MM.1S (cell line): ENCODE measurements around the gene FNIP2.
"Not testable (repeated sequence)": the region's sequence is repeated elsewhere in the genome, so short reads cannot be mapped to it uniquely, and the experiment has no call there.

ENCODE experiments used
- DNase-seq: peaks from one replicate; pipeline ENCODE4 v3.0.0-alpha.2; 2015
- H2AFZ ChIP-seq: fragments of 300-600 bp; sonication (generic); 2 replicates; pipeline ENCODE4 v1.6.0; 2016; ENCODE audit warnings: antibody characterized with exemption, low read length
- H3F3A ChIP-seq: fragments of 300-600 bp; sonication (generic); 2 replicates; pipeline ENCODE4 v1.6.1; 2016; ENCODE audit warnings: mild to moderate bottlenecking, antibody characterized with exemption, low read length, moderate library complexity, mixed read lengths; ENCODE audit not compliant: insufficient read depth
- H3K27ac ChIP-seq: fragments of 300-600 bp; sonication (generic); 2 replicates; pipeline ENCODE4 v1.5.1; 2016; ENCODE audit warnings: mild to moderate bottlenecking, low read length
- H3K27me3 ChIP-seq: fragments of 300-600 bp; sonication (generic); replicated peaks from 2 replicates; pipeline ENCODE4 v1.6.0; 2016; ENCODE audit warnings: low read length; ENCODE audit not compliant: insufficient read depth
- H3K36me3 ChIP-seq: fragments of 300-600 bp; sonication (generic); replicated peaks from 2 replicates; pipeline ENCODE4 v1.6.1; 2016; ENCODE audit warnings: mild to moderate bottlenecking, low read length, mixed read lengths; ENCODE audit not compliant: insufficient read depth
- H3K4me1 ChIP-seq: fragments of 300-600 bp; sonication (generic); 2 replicates; pipeline ENCODE4 v1.6.1; 2016; ENCODE audit warnings: low read length, mixed read lengths
- H3K4me2 ChIP-seq: fragments of 300-600 bp; sonication (generic); 2 replicates; pipeline ENCODE4 v1.6.0; 2016; ENCODE audit warnings: low read depth, low read length
- H3K4me3 ChIP-seq: fragments of 300-600 bp; sonication (generic); 2 replicates; pipeline ENCODE4 v1.5.1; 2016; ENCODE audit warnings: low read length, mixed read lengths
- H3K79me2 ChIP-seq: fragments of 300-600 bp; sonication (generic); 2 replicates; pipeline ENCODE4 v1.6.1; 2016; ENCODE audit warnings: mixed run types, low read length, mixed read lengths
- H3K9ac ChIP-seq: fragments of 300-600 bp; sonication (generic); 2 replicates; pipeline ENCODE4 v1.6.1; 2016; ENCODE audit warnings: low read length, mixed read lengths
- H3K9me2 ChIP-seq: fragments of 300-600 bp; sonication (generic); replicated peaks from 2 replicates; pipeline ENCODE4 v1.6.1; 2016; ENCODE audit warnings: mild to moderate bottlenecking, low read length, mixed read lengths; ENCODE audit not compliant: insufficient read depth
- H3K9me3 ChIP-seq: fragments of 300-600 bp; sonication (generic); replicated peaks from 2 replicates; pipeline ENCODE4 v1.6.1; 2016; ENCODE audit warnings: mild to moderate bottlenecking, low read length, mixed read lengths; ENCODE audit not compliant: insufficient read depth
- H4K20me1 ChIP-seq: fragments of 300-600 bp; sonication (generic); 2 replicates; pipeline ENCODE4 v1.6.1; 2016; ENCODE audit warnings: mild to moderate bottlenecking, low read length, moderate library complexity, mixed read lengths; ENCODE audit not compliant: insufficient read depth
- EZH2 ChIP-seq: fragments of 300-600 bp; sonication (generic); optimal IDR thresholded peaks from 2 replicates; pipeline ENCODE3; 2017; ENCODE audit warnings: low read depth, mild to moderate bottlenecking, antibody characterized with exemption, low read length, mixed read lengths
- EZH2phosphoT487 ChIP-seq: fragments of 300-600 bp; sonication (generic); IDR thresholded peaks from 2 replicates; pipeline ENCODE4 v1.6.1; 2018; ENCODE audit warnings: antibody characterized with exemption, low read length
- TF ChIP-seq, protein P1 (sequence below): fragments of 300-600 bp; sonication (generic); IDR thresholded peaks from 2 replicates; pipeline ENCODE4 v1.5.1; 2016; ENCODE audit warnings: antibody characterized with exemption, low read length, mixed read lengths

FNIP2 gene

GRCh38 chr4:158805635-158806471 is 37.0 kb downstream of the FNIP2 start:
- H3K4me1 ChIP-seq: peaks cover 32% of the 10 kb centered on the region
- H3K4me2 ChIP-seq: 0 out of 2 replicates have a peak overlapping the region, but pooled peaks have one; percentile 1
- H4K20me1 ChIP-seq: no peaks in the 10 kb centered on the region
- no peaks in the 10 kb centered on the region for H3K9me3 ChIP-seq
- H3K9me2 ChIP-seq: no peaks in the 10 kb centered on the region
- DNase-seq: no peak
- H3K27me3 ChIP-seq: no peaks in the 10 kb centered on the region
- no peak for TF ChIP-seq EZH2
- TF ChIP-seq, protein P1, sequence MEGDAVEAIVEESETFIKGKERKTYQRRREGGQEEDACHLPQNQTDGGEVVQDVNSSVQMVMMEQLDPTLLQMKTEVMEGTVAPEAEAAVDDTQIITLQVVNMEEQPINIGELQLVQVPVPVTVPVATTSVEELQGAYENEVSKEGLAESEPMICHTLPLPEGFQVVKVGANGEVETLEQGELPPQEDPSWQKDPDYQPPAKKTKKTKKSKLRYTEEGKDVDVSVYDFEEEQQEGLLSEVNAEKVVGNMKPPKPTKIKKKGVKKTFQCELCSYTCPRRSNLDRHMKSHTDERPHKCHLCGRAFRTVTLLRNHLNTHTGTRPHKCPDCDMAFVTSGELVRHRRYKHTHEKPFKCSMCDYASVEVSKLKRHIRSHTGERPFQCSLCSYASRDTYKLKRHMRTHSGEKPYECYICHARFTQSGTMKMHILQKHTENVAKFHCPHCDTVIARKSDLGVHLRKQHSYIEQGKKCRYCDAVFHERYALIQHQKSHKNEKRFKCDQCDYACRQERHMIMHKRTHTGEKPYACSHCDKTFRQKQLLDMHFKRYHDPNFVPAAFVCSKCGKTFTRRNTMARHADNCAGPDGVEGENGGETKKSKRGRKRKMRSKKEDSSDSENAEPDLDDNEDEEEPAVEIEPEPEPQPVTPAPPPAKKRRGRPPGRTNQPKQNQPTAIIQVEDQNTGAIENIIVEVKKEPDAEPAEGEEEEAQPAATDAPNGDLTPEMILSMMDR: no peak
- no peak for TF ChIP-seq EZH2phosphoT487
- peaks cover 60% of the 10 kb centered on the region for H3K79me2 ChIP-seq
- H3K36me3 ChIP-seq: no peaks in the 10 kb centered on the region
- peaks cover 24% of the 10 kb centered on the region for H3F3A ChIP-seq
- no peak overlapping the region for H3K4me3 ChIP-seq
- H3K9ac ChIP-seq: no peak overlapping the region
- H3K27ac ChIP-seq: no peak overlapping the region
- H2AFZ ChIP-seq: no peak overlapping the region

DNA sequence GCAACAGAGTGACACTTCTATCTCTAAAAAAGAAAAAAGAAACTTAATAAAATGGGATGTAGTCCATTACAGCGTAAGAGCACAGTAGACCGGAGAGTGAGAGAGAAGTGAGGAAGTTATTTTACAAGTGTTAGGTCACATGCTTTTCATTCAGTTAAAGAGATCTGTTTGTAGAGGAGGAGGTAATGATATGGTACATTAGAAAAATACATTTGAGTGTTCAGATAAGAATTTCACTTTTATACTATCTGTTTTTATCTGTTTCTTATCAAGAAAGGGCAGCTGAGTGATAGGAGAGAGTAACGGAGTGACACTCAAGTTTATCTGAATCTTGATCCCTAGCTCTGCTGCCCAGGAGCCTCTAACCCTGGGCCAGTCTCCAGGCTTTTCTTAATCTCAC is 38.9 kb downstream of the FNIP2 start:
- Histone ChIP-seq H3K9ac (no peak overlapping the region), H3K36me3 (no peaks in the 10 kb centered on the region), H3K27me3 (no peaks in the 10 kb centered on the region), H4K20me1 (no peaks in the 10 kb centered on the region), H3K9me2 (no peaks in the 10 kb centered on the region), H3F3A (peaks cover 34% of the 10 kb centered on the region), H3K4me1 (peaks cover 45% of the 10 kb centered on the region), H3K27ac (no peak overlapping the region), H2AFZ (no peak overlapping the region), H3K4me2 (no peak overlapping the region), H3K9me3 (no peaks in the 10 kb centered on the region), H3K4me3 (no peak overlapping the region), H3K79me2 (peaks cover 59% of the 10 kb centered on the region)
- no peak for DNase-seq
- TF ChIP-seq, protein P1: no peak

GRCh38 chr4:158808399-158808798 is 39.6 kb downstream of the FNIP2 start:
- no peak overlapping the region for H3K27ac ChIP-seq
- peaks cover 34% of the 10 kb centered on the region for H3F3A ChIP-seq
- no peaks in the 10 kb centered on the region for H3K9me3 ChIP-seq
- DNase-seq: no peak
- no peaks in the 10 kb centered on the region for H3K27me3 ChIP-seq
- TF ChIP-seq, protein P1: no peak
- TF ChIP-seq EZH2phosphoT487 (no peak), EZH2 (no peak)
- H3K9me2 ChIP-seq: no peaks in the 10 kb centered on the region
- no peaks in the 10 kb centered on the region for H4K20me1 ChIP-seq
- no peak overlapping the region for H3K4me3 ChIP-seq
- no peak overlapping the region for H3K4me2 ChIP-seq
- H2AFZ ChIP-seq: no peak overlapping the region
- no peak overlapping the region for H3K9ac ChIP-seq
- H3K79me2 ChIP-seq: peaks cover 66% of the 10 kb centered on the region
- H3K4me1 ChIP-seq: peaks cover 45% of the 10 kb centered on the region
- H3K36me3 ChIP-seq: no peaks in the 10 kb centered on the region

DNA sequence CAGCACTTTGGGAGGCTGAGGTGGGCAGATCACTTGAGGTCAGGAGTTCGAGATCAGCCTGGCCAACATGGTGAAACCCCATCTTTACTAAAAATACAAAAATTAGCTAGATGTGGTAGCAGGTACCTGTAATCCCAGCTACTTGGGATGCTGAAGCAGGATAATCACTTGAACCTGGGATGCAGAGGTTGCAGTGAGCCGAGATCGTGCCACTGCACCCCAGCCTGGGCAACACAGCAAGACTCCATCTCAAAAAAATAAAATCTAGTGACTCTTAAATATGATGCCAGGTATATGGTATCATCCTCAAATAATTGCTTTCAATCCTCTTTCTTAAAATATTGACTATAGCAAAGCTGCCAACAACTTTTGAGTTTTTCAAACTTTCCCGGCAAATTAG is 40.4 kb downstream of the FNIP2 start:
- not testable (repeated sequence) for H3K9me2 ChIP-seq, H2AFZ ChIP-seq, H3K9me3 ChIP-seq, H3K27me3 ChIP-seq, H4K20me1 ChIP-seq, DNase-seq, H3K36me3 ChIP-seq
- H3K27ac ChIP-seq: peak overlapping the region; percentile 89
- H3K4me1 ChIP-seq: peaks cover 45% of the 10 kb centered on the region
- H3K9ac ChIP-seq: peak overlapping the region; percentile 50; the same call in 1 of the 2 replicates
- H3K4me2 ChIP-seq: peak overlapping the region; percentile 89
- peak overlapping the region; percentile 50; the same call in 1 of the 2 replicates for H3K4me3 ChIP-seq
- H3K79me2 ChIP-seq: peaks cover 74% of the 10 kb centered on the region
- peaks cover 34% of the 10 kb centered on the region for H3F3A ChIP-seq
